HUES6 (cell line): ENCODE measurements around the gene AKNA.

Experiments
- H3K27ac ChIP-seq: 2 replicates; pipeline ENCODE4 v1.7.0; 2013; ENCODE audit warnings: low read depth, mild to moderate bottlenecking, low read length, inconsistent platforms
- H3K27me3 ChIP-seq: 2 replicates; pipeline ENCODE4 v1.6.1; 2013; ENCODE audit warnings: low read length; ENCODE audit not compliant: control insufficient read depth, insufficient read depth
- H3K36me3 ChIP-seq: 2 replicates; pipeline ENCODE4 v1.6.1; 2013; ENCODE audit warnings: low read length; ENCODE audit not compliant: control insufficient read depth, insufficient read depth
- H3K4me1 ChIP-seq: 2 replicates; pipeline ENCODE4 v1.6.1; 2013; ENCODE audit warnings: low read length; ENCODE audit not compliant: control insufficient read depth, insufficient read depth
- H3K4me3 ChIP-seq: 2 replicates; pipeline ENCODE4 v1.5.1; 2013; ENCODE audit warnings: low read depth, low read length
- H3K9ac ChIP-seq: one replicate; pipeline ENCODE4 v1.6.1; 2013; ENCODE audit warnings: mild to moderate bottlenecking, low read length
- H3K9me3 ChIP-seq: 2 replicates; pipeline ENCODE4 v1.6.1; 2013; ENCODE audit warnings: low read depth, low read length; ENCODE audit not compliant: control insufficient read depth, insufficient read depth

The AKNA gene

GRCh38 chr9:114416906-114417305 is 29.1 kb upstream of the AKNA start:
- Histone ChIP-seq H3K9me3 (no peaks in the 10 kb centered on the region), H3K27me3 (no peaks in the 10 kb centered on the region), H3K4me3 (no peak overlapping the region), H3K4me1 (peaks cover 11% of the 10 kb centered on the region), H3K36me3 (no peaks in the 10 kb centered on the region), H3K27ac (no peak overlapping the region), H3K9ac (no peak overlapping the region)

- Histone ChIP-seq H3K27ac (no peak overlapping the region), H3K4me1 (peaks cover 11% of the 10 kb centered on the region), H3K9ac (no peak overlapping the region)
These were observed 28.5 kb upstream of the AKNA start for GRCh38 chr9:114416290-114416689.

GRCh38 chr9:114414346-114414745 is 26.6 kb upstream of the AKNA start:
- H3K9ac ChIP-seq, result no peak overlapping the region
- no peak overlapping the region for H3K4me3 ChIP-seq
- H3K4me1 ChIP-seq, result peaks cover 18% of the 10 kb centered on the region
- H3K27me3 ChIP-seq, result no peaks in the 10 kb centered on the region
- H3K9me3 ChIP-seq, result no peaks in the 10 kb centered on the region
- no peak overlapping the region for H3K27ac ChIP-seq
- H3K36me3 ChIP-seq, result no peaks in the 10 kb centered on the region

More at GRCh38 chr9:114416290-114416689, 28.5 kb upstream of the AKNA start:
- H3K9me3 ChIP-seq, result no peaks in the 10 kb centered on the region
- H3K36me3 ChIP-seq, result no peaks in the 10 kb centered on the region
- H3K4me3 ChIP-seq, result no peak overlapping the region
- H3K27me3 ChIP-seq, result no peaks in the 10 kb centered on the region

- H3K36me3 ChIP-seq, result no peaks in the 10 kb centered on the region
- H3K4me3 ChIP-seq, result no peak overlapping the region
- H3K9me3 ChIP-seq, result no peaks in the 10 kb centered on the region
- no peak overlapping the region for H3K27ac ChIP-seq
- H3K9ac ChIP-seq, result no peak overlapping the region
- H3K27me3 ChIP-seq, result no peaks in the 10 kb centered on the region
- peaks cover 23% of the 10 kb centered on the region for H3K4me1 ChIP-seq
These were observed 26.1 kb upstream of the AKNA start for GRCh38 chr9:114413861-114414301.

GRCh38 chr9:114412048-114412683 is 24.4 kb upstream of the AKNA start:
- Histone ChIP-seq H3K4me1 (peaks cover 30% of the 10 kb centered on the region), H3K36me3 (no peaks in the 10 kb centered on the region), H3K27me3 (no peaks in the 10 kb centered on the region), H3K9me3 (no peaks in the 10 kb centered on the region), H3K9ac (no peak overlapping the region), H3K4me3 (no peak overlapping the region), H3K27ac (no peak overlapping the region)

- H3K4me3 ChIP-seq, result no peak overlapping the region
- no peak overlapping the region for H3K9ac ChIP-seq
- H3K9me3 ChIP-seq, result no peaks in the 10 kb centered on the region
- H3K36me3 ChIP-seq, result no peaks in the 10 kb centered on the region
- H3K27me3 ChIP-seq, result no peaks in the 10 kb centered on the region
- H3K27ac ChIP-seq, result no peak overlapping the region
- H3K4me1 ChIP-seq, result peaks cover 30% of the 10 kb centered on the region
These were observed 23.7 kb upstream of the AKNA start for GRCh38 chr9:114411452-114411851.

GRCh38 chr9:114410910-114411309 is 23.1 kb upstream of the AKNA start:
- Histone ChIP-seq H3K9me3 (no peaks in the 10 kb centered on the region), H3K27me3 (no peaks in the 10 kb centered on the region), H3K9ac (no peak overlapping the region), H3K36me3 (no peaks in the 10 kb centered on the region), H3K4me1 (peaks cover 30% of the 10 kb centered on the region), H3K27ac (no peak overlapping the region), H3K4me3 (no peak overlapping the region)

GRCh38 chr9:114409842-114410241 is 22.1 kb upstream of the AKNA start:
- no peaks in the 10 kb centered on the region for H3K9me3 ChIP-seq
- H3K27me3 ChIP-seq, result no peaks in the 10 kb centered on the region
- H3K9ac ChIP-seq, result no peak overlapping the region
- no peak overlapping the region for H3K4me3 ChIP-seq
- peaks cover 36% of the 10 kb centered on the region for H3K4me1 ChIP-seq
- H3K36me3 ChIP-seq, result no peaks in the 10 kb centered on the region
- no peak overlapping the region for H3K27ac ChIP-seq

GRCh38 chr9:114409103-114409780 is 21.5 kb upstream of the AKNA start:
- no peaks in the 10 kb centered on the region for H3K36me3 ChIP-seq
- H3K4me3 ChIP-seq, result no peak overlapping the region
- no peak overlapping the region for H3K27ac ChIP-seq
- H3K27me3 ChIP-seq, result no peaks in the 10 kb centered on the region
- H3K4me1 ChIP-seq, result peaks cover 36% of the 10 kb centered on the region
- H3K9me3 ChIP-seq, result no peaks in the 10 kb centered on the region
- H3K9ac ChIP-seq, result no peak overlapping the region

GRCh38 chr9:114408645-114409044 is 20.9 kb upstream of the AKNA start:
- Histone ChIP-seq H3K9me3 (no peaks in the 10 kb centered on the region), H3K36me3 (no peaks in the 10 kb centered on the region), H3K4me3 (no peak overlapping the region), H3K4me1 (peaks cover 30% of the 10 kb centered on the region), H3K9ac (no peak overlapping the region), H3K27me3 (no peaks in the 10 kb centered on the region), H3K27ac (no peak overlapping the region)

- peaks cover 26% of the 10 kb centered on the region for H3K4me1 ChIP-seq
These were observed 20.1 kb upstream of the AKNA start for GRCh38 chr9:114407889-114408288.

More at GRCh38 chr9:114407889-114408288, 20.1 kb upstream of the AKNA start:
- Histone ChIP-seq H3K9ac (no peak overlapping the region), H3K27me3 (no peaks in the 10 kb centered on the region), H3K9me3 (no peaks in the 10 kb centered on the region), H3K27ac (no peak overlapping the region), H3K36me3 (no peaks in the 10 kb centered on the region), H3K4me3 (no peak overlapping the region)
